Measurements from ENCODE around the gene RNF103.

GRCh38 chr2:86645752-86646151 lies 22.1 kb upstream of the RNF103 start:
- TF ChIP-seq ZNF274 (IDR thresholded peaks at IDR 0.05; ENCODE audit: low read depth, low read length) (no peak), SUZ12 (IDR thresholded peaks at IDR 0.05; ENCODE audit: extremely low read depth, insufficient read depth, insufficient read length) (no peak)

All from NT2/D1 (cell line).